Vagina (tissue), 2 donors: ENCODE measurements around the gene NMNAT3.

Source experiments
- POLR2A ChIP-seq, 2 donors: fragments of 450-650 bp; IDR thresholded peaks; one replicate each; pipeline ENCODE4 v1.6.1; 2017; ENCODE audit warnings: antibody characterized with exemption in 2 of 2, mild to moderate bottlenecking in 2 of 2, moderate library complexity in 2 of 2
- TF ChIP-seq, protein P1 (sequence below), 3 experiments: fragments of 450-650 bp in 2 of 3; fragments of 200-600 bp in 1 of 3; sonication (generic) in 1 of 3; IDR thresholded peaks; one replicate each; pipeline ENCODE4 v1.5.1; 2017 to 2019; ENCODE audit warnings: antibody characterized with exemption in 3 of 3, mild to moderate bottlenecking in 2 of 3, moderate library complexity in 2 of 3

DNA sequence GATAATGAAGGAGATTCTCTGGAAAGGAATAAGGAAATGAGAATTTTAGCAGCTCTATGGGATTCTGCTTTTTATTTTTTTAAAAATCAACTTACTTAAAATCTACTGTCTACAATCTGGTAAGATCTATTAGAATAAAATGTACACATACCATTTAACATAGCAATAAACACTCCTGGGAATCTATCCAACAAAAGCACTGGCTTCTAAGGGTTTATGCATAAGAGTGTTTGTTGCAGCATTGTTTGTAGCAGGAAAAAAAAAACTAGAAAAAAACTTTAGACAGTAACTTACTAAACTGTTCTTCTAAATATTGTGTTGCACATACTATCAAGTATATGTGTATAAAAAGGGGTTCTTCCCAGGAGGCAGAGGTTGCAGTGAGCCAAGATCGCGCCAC is 122.5 kb downstream of the NMNAT3 start:
- TF ChIP-seq, protein P1, sequence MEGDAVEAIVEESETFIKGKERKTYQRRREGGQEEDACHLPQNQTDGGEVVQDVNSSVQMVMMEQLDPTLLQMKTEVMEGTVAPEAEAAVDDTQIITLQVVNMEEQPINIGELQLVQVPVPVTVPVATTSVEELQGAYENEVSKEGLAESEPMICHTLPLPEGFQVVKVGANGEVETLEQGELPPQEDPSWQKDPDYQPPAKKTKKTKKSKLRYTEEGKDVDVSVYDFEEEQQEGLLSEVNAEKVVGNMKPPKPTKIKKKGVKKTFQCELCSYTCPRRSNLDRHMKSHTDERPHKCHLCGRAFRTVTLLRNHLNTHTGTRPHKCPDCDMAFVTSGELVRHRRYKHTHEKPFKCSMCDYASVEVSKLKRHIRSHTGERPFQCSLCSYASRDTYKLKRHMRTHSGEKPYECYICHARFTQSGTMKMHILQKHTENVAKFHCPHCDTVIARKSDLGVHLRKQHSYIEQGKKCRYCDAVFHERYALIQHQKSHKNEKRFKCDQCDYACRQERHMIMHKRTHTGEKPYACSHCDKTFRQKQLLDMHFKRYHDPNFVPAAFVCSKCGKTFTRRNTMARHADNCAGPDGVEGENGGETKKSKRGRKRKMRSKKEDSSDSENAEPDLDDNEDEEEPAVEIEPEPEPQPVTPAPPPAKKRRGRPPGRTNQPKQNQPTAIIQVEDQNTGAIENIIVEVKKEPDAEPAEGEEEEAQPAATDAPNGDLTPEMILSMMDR (IDR thresholded peaks at IDR 0.05) = no peak
- no peak for TF ChIP-seq POLR2A (IDR thresholded peaks at IDR 0.05)
